Testis (tissue), 2 donors: ENCODE measurements around the gene FGF8.
A peak's percentile ranks its signal among the peaks of the same experiment; 100 is the strongest.

Experiments
- CTCF ChIP-seq, 3 experiments: fragments of 450-650 bp in 2 of 3; fragments of 200-600 bp in 1 of 3; sonication (generic) in 1 of 3; IDR thresholded peaks; one replicate each; pipeline ENCODE4 v1.5.1; 2016 to 2019; ENCODE audit warnings: antibody characterized with exemption in 3 of 3, mild to moderate bottlenecking in 2 of 3, moderate library complexity in 1 of 3
- POLR2A ChIP-seq: fragments of 450-650 bp; IDR thresholded peaks from one replicate; pipeline ENCODE4 v1.6.1; 2017; ENCODE audit warnings: antibody characterized with exemption, mild to moderate bottlenecking, moderate library complexity

GRCh38 chr10:101782811-101783735, 7.2 kb upstream of the FGF8 start, which contains the start of gene NPM3:
- TF ChIP-seq CTCF (IDR thresholded peaks at IDR 0.05) (peak in 1 of 3 experiments; percentile 13), POLR2A (no peak)
